Adrenal gland (tissue), 5 donors: ENCODE data around the gene UVSSA.

Experiments used
- CTCF ChIP-seq, 6 experiments: fragments of 450-650 bp in 4 of 6; fragments of 200-600 bp in 2 of 6; sonication (generic) in 1 of 6; IDR thresholded peaks; 1 replicate in 5 of 6; 2 replicates in 1 of 6; pipeline versions ENCODE4 v1.5.1 to v1.8.0; 2016 to 2021; ENCODE audit warnings: antibody characterized with exemption in 6 of 6, mild to moderate bottlenecking in 2 of 6, moderate library complexity in 1 of 6
- POLR2A ChIP-seq, 2 donors: fragments of 450-650 bp; IDR thresholded peaks; one replicate each; pipeline ENCODE4 v1.6.1; 2017; ENCODE audit warnings: antibody characterized with exemption in 2 of 2, mild to moderate bottlenecking in 2 of 2, moderate library complexity in 1 of 2
- donor health status: DM: no; HTN: no; CAD: no.

DNA sequence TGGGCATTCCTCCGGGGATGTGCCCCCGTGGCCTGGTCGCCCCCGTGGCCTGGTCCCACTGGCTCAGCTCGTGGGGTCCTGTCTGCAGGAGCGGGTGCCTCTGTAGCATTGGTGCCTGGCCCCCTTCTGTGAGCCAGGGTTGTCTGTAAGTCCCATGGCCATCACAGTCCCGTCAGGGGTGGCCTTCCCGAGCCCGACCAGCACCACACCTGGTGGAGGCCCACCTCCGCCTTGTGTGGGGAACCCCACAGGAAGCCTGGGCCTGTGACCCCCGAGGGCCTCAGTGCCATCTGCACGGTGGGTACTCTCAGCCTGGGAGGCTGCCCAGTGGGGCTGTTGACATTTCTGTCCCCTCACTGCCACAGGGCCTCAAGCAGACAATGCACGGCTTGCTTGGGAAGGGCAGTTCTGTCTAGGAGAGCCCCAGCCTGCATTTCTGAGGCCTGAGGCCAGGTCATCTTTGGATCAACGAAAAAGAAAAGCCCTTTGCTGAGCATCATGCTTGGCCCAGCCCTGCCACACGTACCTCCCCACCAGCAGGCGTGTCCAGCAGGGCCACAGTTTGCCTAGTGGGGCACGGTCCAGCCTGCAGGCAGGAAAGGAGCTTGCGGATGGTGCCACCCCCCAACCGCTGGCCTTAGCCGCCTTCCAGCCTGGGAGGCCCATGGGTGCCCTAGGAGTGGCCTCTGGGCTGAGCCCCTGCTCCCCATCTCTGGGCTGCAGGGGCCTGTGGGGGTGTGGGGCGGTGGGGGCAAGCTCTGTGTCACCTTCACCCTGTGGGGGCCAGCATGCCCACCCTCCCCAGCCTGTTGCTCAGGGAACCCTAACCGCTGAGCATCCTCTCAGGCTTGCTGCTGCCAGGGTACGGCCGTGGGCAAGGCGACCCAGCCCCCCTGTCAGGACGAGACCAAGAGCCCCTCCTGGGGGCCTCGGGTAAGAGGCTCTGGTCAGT lies 36.0 kb downstream of the UVSSA start:
- TF ChIP-seq CTCF (IDR thresholded peaks at IDR 0.05) (no peak), POLR2A (IDR thresholded peaks at IDR 0.05) (no peak)
